K562 (cell line): ENCODE measurements around the gene AGR2. TPM values are rescaled to one million over a fixed set of nuclear protein-coding genes. Genes with fewer than 3 reads are reported as not detected.
A peak's percentile ranks its signal among the peaks of the same experiment; 100 is the strongest.

Source experiments
- ATAC-seq: fragments of 200-7000 bp; cut with Tn5 transposase; 3 replicates; pipeline ENCODE4 v1.9.1; 2020; ENCODE audit warnings: moderate library complexity
- BruUV-seq: library from RNA; stranded (reverse); fragments of 400-500 nt; replicated peaks from 2 replicates; lab custom pipeline; 2021; lab: Mats Ljungman, UMichigan
- CTCF ChIA-PET: fragments of 300-600 bp; formaldehyde crosslinking; extraction: SDS; loops from one replicate; lab custom pipeline; 2021; ENCODE audit warnings: low intra/inter-chr PET ratio; lab: Yijun Ruan, JAX
- POLR2A ChIA-PET: fragments of 300-600, 350-650 bp; sonication (Branson Sonifier 250); formaldehyde crosslinking; extraction: SDS; loops from one replicate; lab custom pipeline; 2021; ENCODE audit warnings: antibody characterized with exemption, inconsistent platforms; lab: Yijun Ruan, JAX
- DNase-seq, 4 experiments: peaks; one replicate each; pipeline versions ENCODE4 v3.0.0 to v3.0.0-alpha.2; 2011 to 2018; ENCODE audit warnings: low spot score in 3 of 4, mixed read lengths in 3 of 4; ENCODE audit errors: extremely low read depth in 1 of 4
- FAIRE-seq: peaks from 2 replicates; lab custom pipeline; 2011; peaks lifted over from hg19 to GRCh38; lab: Jason Lieb, UNC
- H2AFZ ChIP-seq: 2 replicates; pipeline ENCODE4 v1.6.0; 2011; ENCODE audit warnings: low read depth, low read length, control low read depth, inconsistent platforms
- H3K27ac ChIP-seq: fragments of 200-600 bp; 3 replicates; pipeline ENCODE4 v1.8.0; 2011; ENCODE audit warnings: low read depth, mild to moderate bottlenecking, control low read depth, inconsistent platforms, low read length, moderate library complexity, mixed read lengths; ENCODE audit errors: extremely low read depth
- H3K27me3 ChIP-seq, 2 experiments: fragments of 300-600 bp in 1 of 2; 2 replicates in 1 of 2; 3 replicates in 1 of 2; pipeline versions ENCODE4 v1.6.0 to v1.8.0; 2011; ENCODE audit warnings: inconsistent platforms in 2 of 2, low read length in 2 of 2, mild to moderate bottlenecking in 1 of 2, mixed read lengths in 1 of 2, moderate library complexity in 1 of 2; ENCODE audit not compliant: control insufficient read depth in 2 of 2, insufficient read depth in 2 of 2
- H3K36me3 ChIP-seq: fragments of 300-600 bp; 3 replicates; pipeline ENCODE4 v1.8.0; 2011; ENCODE audit warnings: mild to moderate bottlenecking, low read length, inconsistent platforms; ENCODE audit not compliant: control insufficient read depth, insufficient read depth
- H3K4me1 ChIP-seq, 2 experiments: fragments of 200-600 bp in 1 of 2; replicated peaks in 1 of 2; 2 replicates in 1 of 2; 3 replicates in 1 of 2; pipeline versions ENCODE4 v1.5.1 to v1.8.0; 2011; ENCODE audit warnings: inconsistent platforms in 2 of 2, low read length in 2 of 2, mild to moderate bottlenecking in 1 of 2, mixed read lengths in 1 of 2, moderate library complexity in 1 of 2; ENCODE audit not compliant: control insufficient read depth in 2 of 2, insufficient read depth in 2 of 2
- H3K4me2 ChIP-seq: 2 replicates; pipeline ENCODE4 v1.6.1; 2011; ENCODE audit warnings: low read length, control low read depth, inconsistent platforms, mixed read lengths; ENCODE audit not compliant: insufficient read depth
- H3K4me3 ChIP-seq: fragments of 200-600 bp; sonication (generic), shearing (Covaris generic); 2 replicates; pipeline ENCODE4 v1.5.1; 2016; ENCODE audit warnings: control low read depth, inconsistent platforms
- H3K79me2 ChIP-seq: fragments of 200-600 bp; 3 replicates; pipeline ENCODE4 v1.8.0; 2011; ENCODE audit warnings: low read length, inconsistent platforms; ENCODE audit not compliant: control insufficient read depth, insufficient read depth
- H3K9ac ChIP-seq, 2 experiments: 2 replicates each; pipeline versions ENCODE4 v1.6.0 to v1.6.1; 2011; ENCODE audit warnings: low read depth in 2 of 2, low read length in 2 of 2, control low read depth in 1 of 2, inconsistent platforms in 1 of 2, mild to moderate bottlenecking in 1 of 2, mixed read lengths in 1 of 2; ENCODE audit not compliant: insufficient read depth in 1 of 2
- H3K9me1 ChIP-seq: one replicate; pipeline ENCODE4 v1.6.0; 2011; ENCODE audit warnings: inconsistent platforms, mild to moderate bottlenecking, low read length, moderate library complexity; ENCODE audit not compliant: control insufficient read depth, insufficient read depth
- H3K9me3 ChIP-seq: replicated peaks from 2 replicates; pipeline ENCODE4 v1.5.1; 2011; ENCODE audit warnings: low read depth, low read length, inconsistent platforms; ENCODE audit not compliant: control insufficient read depth, insufficient read depth
- H4K20me1 ChIP-seq: replicated peaks from 2 replicates; pipeline ENCODE4 v1.6.1; 2011; ENCODE audit warnings: low read length, inconsistent platforms, mixed read lengths; ENCODE audit not compliant: control insufficient read depth, insufficient read depth
- ARID2 ChIP-seq: fragments of 450-650 bp; IDR thresholded peaks from 2 replicates; pipeline ENCODE4 v1.6.1; 2017; ENCODE audit warnings: antibody characterized with exemption, mild to moderate bottlenecking
- BCOR ChIP-seq: fragments of 450-650 bp; IDR thresholded peaks from 2 replicates; pipeline ENCODE4 v1.6.1; 2016
- BRD9 ChIP-seq: fragments of 450-650 bp; IDR thresholded peaks from 2 replicates; pipeline ENCODE4 v1.6.1; 2018; ENCODE audit warnings: low read depth; ENCODE audit not compliant: partially characterized antibody
- CC2D1A ChIP-seq: fragments of 450-650 bp; IDR thresholded peaks from 2 replicates; pipeline ENCODE4 v1.6.1; 2017; ENCODE audit warnings: mild to moderate bottlenecking
- E2F6 ChIP-seq, 2 experiments: IDR thresholded peaks; 2 replicates each; pipeline ENCODE4 v1.6.1; 2011; ENCODE audit warnings: borderline replicate concordance in 1 of 2, control low read depth in 1 of 2, low read depth in 1 of 2, low read length in 1 of 2, mild to moderate bottlenecking in 1 of 2, mixed read lengths in 1 of 2, moderate library complexity in 1 of 2; ENCODE audit not compliant: insufficient read depth in 1 of 2, insufficient read length in 1 of 2, poor library complexity in 1 of 2, severe bottlenecking in 1 of 2; ENCODE audit errors: extremely low read depth in 1 of 2
- HDAC6 ChIP-seq: IDR thresholded peaks from 2 replicates; pipeline ENCODE4 v1.6.1; 2012; ENCODE audit warnings: low read depth, mild to moderate bottlenecking, control low read depth, inconsistent platforms, low read length, moderate library complexity
- HMBOX1 ChIP-seq: sonication (generic); IDR thresholded peaks from 2 replicates; pipeline ENCODE4 v1.6.1; 2016
- L3MBTL2 ChIP-seq: fragments of 450-650 bp; IDR thresholded peaks from 2 replicates; pipeline ENCODE4 v1.6.1; 2016; ENCODE audit warnings: mild to moderate bottlenecking, moderate library complexity
- MTA3 ChIP-seq: fragments of 450-650 bp; formaldehyde crosslinking; IDR thresholded peaks from 2 replicates; pipeline ENCODE4 v1.6.1; 2017; ENCODE audit warnings: mild to moderate bottlenecking, borderline replicate concordance
- NFXL1 ChIP-seq: fragments of 450-650 bp; formaldehyde crosslinking; IDR thresholded peaks from 2 replicates; pipeline ENCODE4 v1.4.0; 2021; ENCODE audit warnings: mild to moderate bottlenecking
- NR3C1 ChIP-seq: sonication (generic); formaldehyde crosslinking; IDR thresholded peaks from 2 replicates; pipeline ENCODE4 v1.8.1; 2022; ENCODE audit warnings: missing genetic modification reagents
- PHF8 ChIP-seq: fragments of 200-600 bp; sonication (generic); IDR thresholded peaks from 2 replicates; pipeline ENCODE4 v1.6.1; 2012; ENCODE audit warnings: mixed run types, mild to moderate bottlenecking, inconsistent platforms, low read length, moderate library complexity, borderline replicate concordance
- RNF2 ChIP-seq: sonication (generic); IDR thresholded peaks from 2 replicates; pipeline ENCODE4 v1.6.1; 2016
- SMARCB1 ChIP-seq: IDR thresholded peaks from 2 replicates; pipeline ENCODE4 v1.6.1; 2011; ENCODE audit warnings: improper control_type of control experiment, low read depth; ENCODE audit not compliant: insufficient read length
- TBL1XR1 ChIP-seq, 2 experiments: IDR thresholded peaks; 2 replicates each; pipeline ENCODE4 v1.6.1; 2012; ENCODE audit warnings: improper control_type of control experiment in 2 of 2, low read length in 2 of 2, mild to moderate bottlenecking in 1 of 2
- ZNF232 ChIP-seq: sonication (generic); formaldehyde crosslinking; IDR thresholded peaks from 2 replicates; pipeline ENCODE4 v1.8.0; 2022; ENCODE audit warnings: mild to moderate bottlenecking, missing genetic modification reagents
- ZNF431 ChIP-seq: sonication (generic); formaldehyde crosslinking; IDR thresholded peaks from 2 replicates; pipeline ENCODE4 v1.8.0; 2022; ENCODE audit warnings: mild to moderate bottlenecking, missing genetic modification reagents
- ZNF511 ChIP-seq: sonication (generic); formaldehyde crosslinking; IDR thresholded peaks from 2 replicates; pipeline ENCODE4 v1.8.0; 2022; ENCODE audit warnings: mild to moderate bottlenecking, missing genetic modification reagents
- WGBS: fragments of 100-300 bp; shearing (Covaris generic); methylation state at CpG from one replicate; pipeline ENCODE4 v1.1.6; 2016; ENCODE audit warnings: low coverage, mixed read lengths; ENCODE audit not compliant: insufficient coverage; ENCODE audit errors: missing lambda C conversion rate; 5-methylcytosine and 5-hydroxymethylcytosine counted together
- in situ Hi-C: fragments of 300-500 bp; cut with MboI; formaldehyde crosslinking; loops from 4 replicates; pipeline ENCODE4 v1.15.0; 2018; ENCODE audit warnings: inconsistent platforms, mixed read lengths
- intact Hi-C: fragments of 100-400 bp; cut with micrococcal nuclease; formaldehyde crosslinking; loops from 2 replicates; pipeline ENCODE4 v1.14.2; 2022
- polyA plus RNA-seq, 8 experiments: library from polyadenylated mRNA; depleted of rRNA in 4 of 8; stranded (reverse) in 5 of 8; unstranded in 3 of 8; fragments of >200 nt; fragmentation: Nextera tagmentation in 2 of 8; fragmentation: Illumina TruSeq in 1 of 8; extraction: Ambion mirVana in 2 of 8; extraction: Trizol in 1 of 8; gene quantifications; 2 replicates each; pipeline versions ENCODE4 v1.2.1 to v1.2.3, GENCODE V29; 2011 to 2014; ENCODE audit warnings: inconsistent platforms in 1 of 8, missing spikeins in 1 of 8
- total RNA-seq, 7 experiments: library from RNA; depleted of rRNA in 6 of 7; stranded (reverse); fragments of >200 nt in 6 of 7; fragmentation: Illumina TruSeq in 2 of 7; extraction: Trizol in 2 of 7; gene quantifications; 2 replicates each; pipeline versions ENCODE4 v1.2.1 to v1.2.3, GENCODE V29; 2011 to 2021; ENCODE audit warnings: low replicate concordance in 1 of 7

Gene AGR2
- total and polyA plus RNA-seq, 9 of the 15 experiments (the other 6 are each of a cell fraction or from before 2014, with no cell fraction given) = 0.66 TPM; not detected in 8

GRCh38 chr7:16754856-16755317, 49.9 kb downstream of the AGR2 start (continued):
- TF ChIP-seq HMBOX1 = peak; percentile 78; the same call in 1 of the 2 replicates

GRCh38 chr7:16753932-16754855, 50.6 kb downstream of the AGR2 start:
- peak overlapping the region; percentile 72 for H3K4me3 ChIP-seq
- ATAC-seq (peak; percentile 65), FAIRE-seq (no peak), DNase-seq (peak; percentile 38 to 55 (median 42))
- CTCF ChIA-PET = no interaction called here
- POLR2A ChIA-PET = interaction anchor here (0.6 to 2.2 kb wide), 5 partner anchors 10 to 139 kb away, joined by 3 to 8 read pairs (median 3); no protein-coding TSS in a partner anchor
- H3K4me2 ChIP-seq = peak overlapping the region; percentile 92
- no peaks in the 10 kb centered on the region; the same call in 2 of the 3 replicates for H3K36me3 ChIP-seq
- no peaks in the 10 kb centered on the region; the same call in 1 of the 2 replicates for H3K9me3 ChIP-seq
- H2AFZ ChIP-seq = peak overlapping the region; percentile 87
- BruUV-seq = no TSS peak
- H3K9me1 ChIP-seq = no peaks in the 10 kb centered on the region
- H4K20me1 ChIP-seq = no peaks in the 10 kb centered on the region
- peak overlapping the region; percentile 62 for H3K27ac ChIP-seq
- H3K9ac ChIP-seq = peak overlapping the region; percentile 54 to 97
- in situ Hi-C loops (no loop called here), intact Hi-C loops (loop anchor here (5.0 to 10.0 kb wide), 4 partner anchors 49 to 489 kb away; partner anchors contain the start of genes ANKMY2, BZW2 and CRPPA)
- H3K4me1 ChIP-seq = peaks cover 9 to 11% of the 10 kb centered on the region in 2 experiments; a peak in 4 of 5 replicates
- no peaks in the 10 kb centered on the region for H3K27me3 ChIP-seq
- WGBS = 1% methylated on average over 53 of the region's 58 CpGs
- peaks cover 44% of the 10 kb centered on the region for H3K79me2 ChIP-seq
- TF ChIP-seq E2F6 (IDR thresholded peaks at IDR 0.05; ENCODE audit: borderline replicate concordance in 1 of 2, extremely low read depth in 1 of 2, insufficient read depth in 1 of 2, insufficient read length in 1 of 2, low read depth in 1 of 2, low read length in 1 of 2, poor library complexity in 1 of 2, severe bottlenecking in 1 of 2) (peak in 1 of 2 experiments; percentile 27), PHF8 (no peak), BRD9 (peak; percentile 20), ZNF431 (CRISPR knock-in tag) (no peak), ARID2 (no peak), NFXL1 (no peak), NR3C1 (CRISPR knock-in tag) (no peak), ZNF232 (CRISPR knock-in tag) (no peak; the same call in 1 of the 2 replicates), MTA3 (peak; percentile 47; the same call in 1 of the 2 replicates), SMARCB1 (no peak), TBL1XR1 (IDR thresholded peaks at IDR 0.05; ENCODE audit: low read length in 2 of 2) (no peak), CC2D1A (no peak), ZNF511 (CRISPR knock-in tag) (peak; percentile 53; the same call in 1 of the 2 replicates), RNF2 (peak; percentile 31; the same call in 1 of the 2 replicates), HDAC6 (peak; percentile 86; the same call in 1 of the 2 replicates), L3MBTL2 (peak; percentile 74), BCOR (no peak; the same call in none of the 2 replicates)
